Endothelial cell (in vitro differentiated cells): Measurements from ENCODE around the gene KCNH8. TPM values are rescaled to one million over a fixed set of nuclear protein-coding genes. Genes with fewer than 3 reads are reported as not detected.

Experiments used
- DNase-seq: peaks from one replicate; pipeline ENCODE4 v3.0.0; 2021; ENCODE audit warnings: low spot score
- H3K27ac Mint-ChIP-seq: one replicate; pipeline ENCODE4 v1.8.0; 2021; ENCODE audit warnings: mixed read lengths, inconsistent platforms; ENCODE audit not compliant: unreplicated experiment
- H3K27me3 Mint-ChIP-seq: one replicate; pipeline ENCODE4 v1.8.0; 2021; ENCODE audit warnings: mild to moderate bottlenecking, moderate library complexity, mixed read lengths, inconsistent platforms; ENCODE audit not compliant: unreplicated experiment
- H3K36me3 Mint-ChIP-seq: one replicate; pipeline ENCODE4 v1.8.0; 2021; ENCODE audit warnings: mild to moderate bottlenecking, low read depth, mixed read lengths, inconsistent platforms; ENCODE audit not compliant: unreplicated experiment
- H3K4me1 Mint-ChIP-seq: one replicate; pipeline ENCODE4 v1.8.0; 2021; ENCODE audit warnings: mild to moderate bottlenecking, mixed read lengths, inconsistent platforms; ENCODE audit not compliant: unreplicated experiment
- H3K4me3 Mint-ChIP-seq: one replicate; pipeline ENCODE4 v1.8.0; 2021; ENCODE audit warnings: mild to moderate bottlenecking, mixed read lengths, inconsistent platforms; ENCODE audit not compliant: unreplicated experiment
- H3K9me3 Mint-ChIP-seq: one replicate; pipeline ENCODE4 v1.8.0; 2021; ENCODE audit warnings: mixed read lengths, inconsistent platforms; ENCODE audit not compliant: unreplicated experiment
- CTCF ChIP-seq: fragments of 200-600 bp; sonication (generic); IDR thresholded peaks from one replicate; pipeline ENCODE4 v1.5.0; 2021; ENCODE audit warnings: antibody characterized with exemption; ENCODE audit not compliant: unreplicated experiment
- total RNA-seq: library from RNA; stranded (reverse); fragmentation: NEBNext Ultra II Directional; extraction: Animal tissue kit (Norgen Biotek cat#: 25700); gene quantifications from one replicate; pipeline ENCODE4 v1.2.1, GENCODE V29; 2021; ENCODE audit not compliant: unreplicated experiment

The KCNH8 gene
- total RNA-seq, 1 donor from 2014 or later: 1.3 TPM

GRCh38 chr3:19248143-19248542 is 99.8 kb downstream of the KCNH8 start:
- H3K36me3 Mint-ChIP-seq: no peaks in the 10 kb centered on the region
- H3K27me3 Mint-ChIP-seq: no peaks in the 10 kb centered on the region
- H3K9me3 Mint-ChIP-seq: no peaks in the 10 kb centered on the region
- H3K27ac Mint-ChIP-seq: no peak overlapping the region
- H3K4me1 Mint-ChIP-seq: peaks cover 3% of the 10 kb centered on the region
- no peak overlapping the region for H3K4me3 Mint-ChIP-seq
- no peak for DNase-seq
- no peak for TF ChIP-seq CTCF

- no peak for TF ChIP-seq CTCF
- Mint-ChIP-seq H3K9me3 (no peaks in the 10 kb centered on the region), H3K4me1 (peaks cover 3% of the 10 kb centered on the region)
These were observed 100.5 kb downstream of the KCNH8 start for GRCh38 chr3:19248767-19249166.

GRCh38 chr3:19250959-19251610 is 102.8 kb downstream of the KCNH8 start:
- no peak for TF ChIP-seq CTCF
- H3K36me3 Mint-ChIP-seq: no peaks in the 10 kb centered on the region
- H3K4me1 Mint-ChIP-seq: peaks cover 5% of the 10 kb centered on the region

More at GRCh38 chr3:19248767-19249166, 100.5 kb downstream of the KCNH8 start:
- no peaks in the 10 kb centered on the region for H3K27me3 Mint-ChIP-seq
- no peak for DNase-seq
- no peak overlapping the region for H3K4me3 Mint-ChIP-seq
- no peak overlapping the region for H3K27ac Mint-ChIP-seq
- H3K36me3 Mint-ChIP-seq: no peaks in the 10 kb centered on the region

GRCh38 chr3:19254189-19254588 is 105.9 kb downstream of the KCNH8 start:
- Mint-ChIP-seq H3K4me3 (no peak overlapping the region), H3K4me1 (peaks cover 18% of the 10 kb centered on the region), H3K36me3 (no peaks in the 10 kb centered on the region), H3K9me3 (no peaks in the 10 kb centered on the region), H3K27ac (no peak overlapping the region), H3K27me3 (no peaks in the 10 kb centered on the region)
- TF ChIP-seq CTCF: no peak
- no peak for DNase-seq

More at GRCh38 chr3:19250959-19251610, 102.8 kb downstream of the KCNH8 start:
- no peak overlapping the region for H3K4me3 Mint-ChIP-seq
- H3K27ac Mint-ChIP-seq: no peak overlapping the region
- no peaks in the 10 kb centered on the region for H3K9me3 Mint-ChIP-seq
- DNase-seq: no peak
- H3K27me3 Mint-ChIP-seq: no peaks in the 10 kb centered on the region

- no peak for DNase-seq
- H3K27ac Mint-ChIP-seq: no peak overlapping the region
- TF ChIP-seq CTCF: no peak
- H3K27me3 Mint-ChIP-seq: no peaks in the 10 kb centered on the region
- no peaks in the 10 kb centered on the region for H3K36me3 Mint-ChIP-seq
- H3K4me3 Mint-ChIP-seq: no peak overlapping the region
- H3K9me3 Mint-ChIP-seq: no peaks in the 10 kb centered on the region
- H3K4me1 Mint-ChIP-seq: peaks cover 18% of the 10 kb centered on the region
These were observed 106.6 kb downstream of the KCNH8 start for GRCh38 chr3:19254784-19255338.
